NCI-H446 (cell line): Measurements from ENCODE around the gene RPTOR.
A peak's percentile ranks its signal among the peaks of the same experiment; 100 is the strongest.
"Not testable (repeated sequence)": the region's sequence is repeated elsewhere in the genome, so short reads cannot be mapped to it uniquely, and the experiment has no call there.

Source experiments
- DNase-seq, 2 experiments: peaks; one replicate each; lab custom pipeline; 2025; lab: John Stamatoyannopoulos, UW

The RPTOR gene

DNA sequence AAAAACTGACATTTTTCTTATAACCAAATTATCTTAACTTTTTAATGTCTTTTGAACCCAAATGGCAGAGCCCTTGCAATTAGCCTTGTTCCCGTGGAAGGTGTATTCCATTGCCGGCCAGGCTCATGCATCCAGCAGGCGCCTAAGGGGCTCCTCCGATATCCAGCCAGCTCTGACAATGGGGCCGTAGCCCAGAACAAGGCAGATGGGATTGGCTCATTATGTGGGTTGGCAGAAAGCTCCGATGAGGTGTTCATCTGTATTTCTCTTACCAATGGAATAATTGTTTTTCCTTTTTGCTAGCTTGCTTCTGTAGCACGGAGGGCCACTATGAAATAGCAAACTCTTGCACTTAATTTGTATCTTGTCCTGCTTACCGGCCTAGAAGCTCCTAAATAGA lies 238.8 kb downstream of the RPTOR start:
- DNase-seq: peak; percentile 51 to 79

GRCh38 chr17:80783971-80784370 lies 239.3 kb downstream of the RPTOR start:
- DNase-seq: no peak

DNA sequence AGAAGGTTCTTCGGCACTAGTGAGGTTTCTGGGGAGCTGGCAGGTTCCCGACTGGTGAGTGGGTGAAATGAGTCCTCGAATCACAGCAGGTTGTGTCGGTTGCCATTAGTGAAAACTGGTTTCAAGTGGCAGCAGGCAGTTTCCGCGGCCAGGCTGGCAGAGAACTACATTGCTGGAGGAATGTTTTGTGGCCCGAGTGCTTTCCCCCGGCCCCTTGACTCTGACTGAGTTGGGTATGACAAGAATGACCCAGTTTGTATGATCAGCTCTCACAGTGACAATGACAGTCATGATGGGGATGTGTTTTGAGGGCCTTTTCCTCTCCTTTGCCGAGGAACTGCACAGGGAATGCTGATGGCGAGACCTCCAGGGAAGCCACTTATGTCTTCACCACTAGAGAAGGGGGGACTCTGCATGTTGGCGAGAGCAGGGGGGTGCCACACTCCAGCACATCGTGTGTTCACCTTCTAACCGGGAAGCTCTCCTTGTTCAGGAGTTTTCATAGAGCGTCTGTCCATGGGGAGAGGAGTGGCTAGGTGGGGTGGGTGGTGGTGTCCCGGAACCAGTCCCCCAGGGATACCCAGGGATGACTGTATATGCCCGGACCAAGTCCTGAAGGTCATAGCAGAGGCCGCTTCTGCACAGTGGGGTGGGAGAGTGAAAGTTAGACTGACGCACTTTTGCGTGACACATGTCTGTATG lies 241.0 kb downstream of the RPTOR start:
- DNase-seq: peak in 1 of 2 experiments; percentile 18

DNA sequence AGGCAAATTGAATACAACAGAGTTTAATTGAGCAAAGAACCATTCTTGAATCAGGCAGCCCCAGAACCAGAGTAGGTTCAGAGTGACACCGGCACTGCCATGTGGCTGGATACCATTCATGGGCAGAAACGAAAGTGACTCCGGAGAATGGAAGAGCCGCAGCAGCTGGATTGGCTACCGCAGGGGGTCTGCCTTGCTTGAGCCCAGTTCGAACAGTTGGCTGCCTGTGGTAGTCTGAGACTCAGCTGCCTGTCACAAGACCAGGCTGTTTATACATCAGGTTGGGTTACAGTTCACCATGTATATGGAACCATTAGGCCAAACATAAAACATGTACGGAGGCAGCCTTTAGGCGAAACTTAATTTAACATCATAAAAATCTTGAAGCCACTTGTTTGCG lies 241.8 kb downstream of the RPTOR start:
- DNase-seq: peak in 1 of 2 experiments; percentile 36

GRCh38 chr17:80786887-80787286 lies 242.2 kb downstream of the RPTOR start:
- no peak for DNase-seq

DNA sequence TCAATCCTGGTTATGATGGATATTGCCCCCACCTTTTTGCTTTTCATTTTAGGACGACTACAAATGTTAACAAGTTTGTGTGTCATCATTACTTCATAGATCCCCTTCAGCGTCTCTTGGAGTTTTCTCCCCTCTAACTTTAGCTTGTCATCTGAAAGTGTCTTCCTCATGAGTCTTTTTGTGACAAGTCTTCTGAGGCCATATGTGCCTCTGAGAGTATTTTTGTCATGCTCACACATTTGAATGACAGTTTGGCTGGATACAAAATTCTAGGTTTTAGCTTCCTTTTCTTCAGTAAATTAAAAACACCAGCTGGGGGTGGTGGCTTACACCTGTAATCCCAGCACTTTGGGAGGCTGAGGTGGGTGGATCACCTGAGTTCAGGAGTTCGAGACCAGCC lies 243.2 kb downstream of the RPTOR start:
- no peak for DNase-seq

DNA sequence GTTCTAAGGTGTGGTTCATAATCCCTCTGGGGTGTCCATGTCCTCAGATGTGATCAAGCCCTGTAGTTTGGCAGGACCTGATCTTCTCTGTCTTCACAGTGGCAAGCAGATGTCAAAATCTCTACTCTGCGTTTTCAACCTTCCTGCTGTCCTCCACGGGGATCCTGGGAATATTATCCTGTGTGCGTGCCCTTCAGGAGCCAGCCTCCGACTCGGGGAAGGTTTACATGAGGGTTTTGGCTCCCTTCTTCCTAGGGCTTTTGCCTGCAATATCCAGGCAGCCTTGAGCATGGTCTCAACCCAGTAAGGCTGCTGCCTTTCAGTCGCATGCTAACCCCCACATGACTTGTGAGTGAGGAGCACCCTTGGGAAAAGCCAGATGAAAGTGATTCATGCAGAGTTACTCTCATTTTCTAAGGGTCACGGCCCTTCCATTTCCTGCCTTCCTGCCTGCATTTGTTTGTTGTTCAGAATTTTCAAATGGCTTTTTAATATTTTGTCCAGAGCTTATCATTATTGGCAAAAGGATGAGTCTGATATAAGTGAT lies 244.8 kb downstream of the RPTOR start:
- DNase-seq: peak in 1 of 2 experiments; percentile 39

DNA sequence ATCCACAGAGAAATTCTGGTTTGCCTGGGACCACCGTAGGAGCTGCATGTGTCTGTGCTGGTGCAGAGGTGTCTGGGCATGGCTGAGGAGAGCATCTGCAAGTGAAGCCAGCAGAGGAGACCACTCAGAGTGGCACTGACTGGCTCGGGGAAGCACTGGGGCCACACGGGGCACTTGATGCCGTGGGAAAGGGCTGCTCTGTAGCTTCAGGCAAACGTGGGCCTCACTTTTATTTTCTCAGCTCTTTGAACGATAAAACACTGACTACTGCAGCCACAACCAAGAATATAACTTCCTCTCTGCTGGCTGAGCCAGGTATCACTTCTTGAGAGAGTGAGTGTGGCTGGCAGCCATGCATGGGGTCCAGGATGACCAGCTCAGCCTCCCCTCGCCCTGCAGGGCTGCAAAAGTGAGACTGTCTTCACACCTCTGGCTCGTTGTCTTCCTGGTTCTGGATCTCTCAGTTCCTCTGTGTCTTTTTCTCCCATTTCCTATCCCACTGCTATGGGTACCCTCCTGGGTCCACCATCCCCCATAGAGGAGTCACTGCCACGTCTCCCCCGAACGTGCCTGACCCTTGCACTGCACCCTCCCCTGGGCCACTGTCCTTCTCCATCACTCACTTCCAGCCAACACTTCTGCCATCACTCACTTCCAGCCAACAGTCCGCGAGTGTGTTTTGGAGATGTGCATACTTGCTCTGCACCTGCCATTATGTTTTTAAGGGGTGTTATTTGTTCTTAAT lies 245.6 kb downstream of the RPTOR start:
- no peak for DNase-seq

DNA sequence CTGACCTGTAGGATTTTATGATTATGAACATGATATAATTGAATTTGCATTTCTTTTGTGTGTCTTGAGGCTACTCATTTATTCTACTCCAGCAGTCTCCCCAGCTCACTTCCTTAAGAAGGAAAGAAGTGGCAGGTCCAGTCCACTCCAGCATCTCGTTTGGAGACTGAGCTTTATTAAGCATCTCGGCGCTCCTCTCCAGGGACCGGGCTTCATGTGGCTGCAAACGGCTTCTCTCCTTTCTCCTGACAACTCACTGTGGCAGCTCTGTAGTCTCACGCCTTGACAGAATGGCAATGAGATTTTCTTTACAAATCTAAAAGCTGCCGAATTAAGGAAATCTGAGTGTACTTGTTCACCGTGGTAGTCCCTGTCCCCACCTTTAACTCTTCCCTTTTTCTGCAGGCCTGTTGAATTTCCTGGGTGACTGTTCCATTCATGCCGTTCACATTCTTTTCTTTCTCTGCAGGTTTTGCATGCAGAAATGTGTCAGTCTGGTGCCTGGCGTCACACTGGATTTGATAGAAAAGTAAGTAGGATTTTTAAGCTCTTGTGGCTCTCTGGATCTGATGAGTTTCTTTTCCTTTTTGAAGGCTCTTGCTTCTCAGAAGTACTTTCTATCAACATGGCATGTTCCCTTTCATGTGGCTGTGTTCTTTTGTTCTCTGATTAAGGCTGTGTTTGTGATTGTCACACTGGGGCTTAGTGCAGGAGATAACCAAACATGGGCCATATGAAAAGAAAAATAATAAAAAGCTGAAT lies 246.5 kb downstream of the RPTOR start:
- no peak for DNase-seq

- peak in 1 of 2 experiments; percentile 73 for DNase-seq
These were observed 247.2 kb downstream of the RPTOR start for GRCh38 chr17:80791758-80792284.

DNA sequence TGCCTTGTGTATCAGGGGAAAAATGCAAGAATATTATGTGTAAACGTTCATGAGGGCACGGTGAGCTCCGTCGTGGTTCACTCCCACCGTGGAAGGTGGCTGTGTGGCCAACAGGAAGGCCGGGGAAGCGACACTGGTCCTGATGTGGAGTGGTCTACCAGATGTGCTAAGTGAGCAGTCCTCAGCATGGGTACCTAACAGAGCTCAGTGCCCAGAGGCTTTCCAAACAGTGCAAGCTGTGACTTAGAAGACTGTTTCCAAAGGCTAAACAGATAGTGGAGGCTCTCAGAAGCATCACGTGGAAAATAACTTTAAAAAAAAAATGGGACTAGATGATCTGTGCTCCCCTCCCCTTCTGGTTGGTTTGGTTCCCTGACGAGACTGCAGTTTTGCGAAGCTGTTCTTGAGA lies 247.7 kb downstream of the RPTOR start:
- DNase-seq: peak in 1 of 2 experiments; percentile 37

DNA sequence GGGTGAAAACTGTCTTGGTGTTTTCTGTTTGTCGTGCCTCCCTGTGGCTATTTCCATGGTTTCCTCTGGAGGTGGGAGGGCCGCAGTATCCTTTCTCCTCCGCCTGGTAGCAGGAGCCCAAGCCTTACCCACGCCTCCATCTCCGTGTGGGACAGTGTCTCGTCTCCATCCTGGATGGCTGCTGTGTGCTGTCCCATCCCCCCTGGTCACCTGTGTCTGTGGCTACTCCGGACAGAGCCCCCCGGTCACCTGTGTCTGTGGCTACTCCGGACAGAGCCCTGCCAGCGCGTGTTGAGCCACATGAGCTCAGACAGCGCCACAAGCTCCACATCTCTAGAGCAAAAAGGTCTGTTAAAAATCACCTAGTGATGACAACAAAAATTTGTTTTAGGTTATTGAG lies 248.8 kb downstream of the RPTOR start:
- no peak for DNase-seq

DNA sequence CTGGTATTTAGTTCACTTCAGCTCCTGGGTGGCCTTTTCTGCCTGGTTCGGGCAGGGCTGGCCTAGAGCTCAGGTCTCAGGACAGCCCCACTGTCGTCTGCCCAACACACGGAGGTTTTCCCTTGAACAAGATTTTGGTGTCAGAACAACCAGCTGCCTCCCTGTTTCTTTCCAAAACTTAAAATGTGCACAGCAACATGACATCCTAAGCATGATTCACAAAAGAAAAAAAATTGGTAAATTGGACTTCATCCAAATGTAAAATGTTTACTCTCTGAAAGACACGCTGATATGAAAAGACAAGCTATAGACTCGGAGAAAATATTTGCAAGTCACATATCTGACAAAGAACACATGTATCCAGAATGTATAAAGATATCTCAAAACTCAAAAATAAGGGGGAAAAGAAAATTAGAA lies 249.2 kb downstream of the RPTOR start:
- peak; percentile 71 to 86 for DNase-seq

DNA sequence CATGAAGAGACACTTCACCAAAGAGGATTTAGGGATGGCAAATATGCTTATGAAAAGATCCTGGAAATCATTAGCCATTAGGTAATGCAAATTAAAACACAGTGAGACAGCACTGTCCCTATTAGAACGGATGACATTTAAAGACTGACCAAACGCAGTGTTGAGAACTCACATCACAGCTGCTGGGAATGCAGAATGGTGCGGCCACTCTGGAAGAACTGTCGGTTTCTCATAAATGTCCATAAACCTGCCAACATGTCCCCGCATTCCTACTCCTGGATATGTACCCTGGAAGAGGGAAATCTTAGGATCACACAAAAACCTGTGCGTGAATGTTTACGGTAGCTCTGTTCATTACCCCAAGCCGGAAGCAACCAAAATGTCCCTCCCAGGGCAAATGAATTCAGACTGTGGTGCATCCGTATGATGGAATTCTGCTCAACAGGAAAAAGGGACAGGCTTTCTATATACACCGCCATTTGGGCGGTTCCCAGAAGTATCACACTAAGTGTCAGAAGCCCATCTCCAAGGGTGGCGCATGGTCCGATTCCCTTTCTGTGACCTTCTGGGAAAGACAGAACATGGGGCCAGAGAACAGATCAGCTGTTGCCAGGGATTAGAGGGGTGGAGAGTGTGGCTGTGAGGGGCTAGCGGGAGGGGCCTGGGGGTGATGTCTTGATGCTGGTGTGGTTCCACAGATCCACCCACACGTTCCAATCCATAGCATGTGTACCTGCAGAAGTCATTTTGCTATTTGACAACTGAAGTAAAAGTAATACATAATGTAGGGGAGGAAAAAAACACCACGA lies 249.8 kb downstream of the RPTOR start:
- no peak for DNase-seq

DNA sequence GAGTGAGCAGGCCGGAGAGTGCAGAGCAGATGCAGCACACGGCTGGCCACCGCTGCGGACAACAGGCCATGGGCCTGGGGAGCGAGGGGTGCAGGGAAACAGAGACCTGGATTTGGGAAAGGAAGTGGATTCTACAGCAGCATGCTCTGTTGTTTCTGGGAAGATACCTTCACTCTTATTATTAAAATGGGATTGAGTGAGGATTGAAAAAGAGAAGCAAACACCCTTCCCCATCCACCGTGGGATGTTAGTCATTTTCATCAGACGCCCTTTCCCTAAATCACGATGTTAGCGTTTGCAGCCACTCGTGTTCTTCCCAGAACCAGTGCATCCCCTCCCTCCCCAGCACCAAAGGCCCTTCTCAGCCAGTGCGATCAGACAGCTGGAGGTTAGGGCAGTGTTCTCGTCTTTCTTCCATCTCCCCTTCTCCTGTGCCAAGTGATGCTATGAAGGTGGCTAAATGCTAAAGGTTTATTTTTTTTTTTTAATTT lies 250.5 kb downstream of the RPTOR start:
- DNase-seq: no peak

DNA sequence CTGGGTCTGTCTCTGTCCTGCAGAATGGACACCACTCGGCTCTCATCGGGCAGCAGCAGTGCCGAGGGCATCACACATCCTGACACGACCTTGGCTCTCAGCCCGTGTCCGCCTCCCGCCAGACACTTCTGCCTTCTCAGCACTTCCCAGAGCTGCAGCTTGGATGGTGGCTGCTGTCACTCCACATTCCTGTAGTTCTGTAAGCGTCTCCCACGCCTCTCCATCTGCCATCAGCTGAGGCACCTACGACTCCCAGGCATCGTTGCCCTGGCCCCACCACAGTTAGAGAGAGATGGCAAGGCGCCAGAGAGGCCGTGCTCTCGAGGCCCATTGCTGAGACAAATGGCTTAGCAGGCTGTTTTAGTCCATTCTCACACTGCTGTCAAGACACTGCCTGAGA lies 251.1 kb downstream of the RPTOR start:
- DNase-seq: peak; percentile 36 to 77

DNA sequence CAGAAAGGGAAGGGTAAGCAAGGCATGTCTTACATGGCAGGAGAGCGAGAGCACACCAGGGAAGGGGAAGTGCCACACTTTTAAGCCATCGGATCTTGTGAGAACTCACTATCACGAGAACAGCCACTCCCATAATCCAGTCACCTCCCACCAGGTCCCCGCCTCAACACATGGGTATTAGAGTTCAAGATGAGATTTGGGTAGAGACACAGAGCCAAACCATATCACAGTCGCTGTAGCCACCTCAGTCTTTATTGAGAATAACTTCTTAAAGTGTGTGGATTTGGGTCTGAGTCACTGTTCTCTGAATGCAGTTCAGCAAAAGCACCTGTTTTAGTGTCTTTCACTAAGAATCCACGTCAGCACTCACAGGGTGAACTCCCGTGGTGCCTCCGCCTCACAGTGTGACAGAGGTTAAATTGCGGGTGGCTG lies 251.8 kb downstream of the RPTOR start:
- no peak for DNase-seq

GRCh38 chr17:80797222-80797621 lies 252.6 kb downstream of the RPTOR start:
- DNase-seq: not testable (repeated sequence)

GRCh38 chr17:80797741-80798594 lies 253.3 kb downstream of the RPTOR start:
- DNase-seq: no peak
